Vein endothelial cell (primary cell): ENCODE data around the gene OR51A2. TPM values are rescaled to one million over a fixed set of nuclear protein-coding genes. Genes with fewer than 3 reads are reported as not detected.

Experiments used
- total RNA-seq: library from RNA; depleted of rRNA; stranded (reverse); fragments of >200 nt; gene quantifications from 2 replicates; pipeline ENCODE4 v1.2.3, GENCODE V29; 2012

Gene OR51A2, protein sequence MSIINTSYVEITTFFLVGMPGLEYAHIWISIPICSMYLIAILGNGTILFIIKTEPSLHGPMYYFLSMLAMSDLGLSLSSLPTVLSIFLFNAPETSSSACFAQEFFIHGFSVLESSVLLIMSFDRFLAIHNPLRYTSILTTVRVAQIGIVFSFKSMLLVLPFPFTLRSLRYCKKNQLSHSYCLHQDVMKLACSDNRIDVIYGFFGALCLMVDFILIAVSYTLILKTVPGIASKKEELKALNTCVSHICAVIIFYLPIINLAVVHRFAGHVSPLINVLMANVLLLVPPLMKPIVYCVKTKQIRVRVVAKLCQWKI
- not detected in 2 replicates for total RNA-seq

DNA sequence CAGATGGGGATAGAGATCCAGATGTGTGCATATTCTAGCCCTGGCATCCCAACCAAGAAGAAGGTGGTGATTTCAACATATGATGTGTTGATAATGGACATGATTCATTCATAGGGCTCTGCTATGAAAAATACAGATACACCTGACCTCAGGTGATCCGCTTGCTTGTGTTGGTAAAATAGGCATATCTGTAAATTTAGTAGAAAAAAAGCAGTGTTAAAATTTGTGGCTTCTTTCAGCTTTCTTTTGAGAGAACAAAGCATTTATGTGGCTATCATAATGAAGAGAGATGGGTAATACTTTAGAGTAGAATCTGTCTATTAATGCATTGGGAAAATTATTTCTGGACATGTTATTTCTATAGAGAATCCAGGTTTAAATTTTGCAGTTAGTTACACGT lies at the start of gene OR51A2:
Gene OR51A2, minus strand, starts transcription at position 101 of the 400 bp plus-strand sequence. Its CDS starts 0 bp downstream, at position 101.

DNA sequence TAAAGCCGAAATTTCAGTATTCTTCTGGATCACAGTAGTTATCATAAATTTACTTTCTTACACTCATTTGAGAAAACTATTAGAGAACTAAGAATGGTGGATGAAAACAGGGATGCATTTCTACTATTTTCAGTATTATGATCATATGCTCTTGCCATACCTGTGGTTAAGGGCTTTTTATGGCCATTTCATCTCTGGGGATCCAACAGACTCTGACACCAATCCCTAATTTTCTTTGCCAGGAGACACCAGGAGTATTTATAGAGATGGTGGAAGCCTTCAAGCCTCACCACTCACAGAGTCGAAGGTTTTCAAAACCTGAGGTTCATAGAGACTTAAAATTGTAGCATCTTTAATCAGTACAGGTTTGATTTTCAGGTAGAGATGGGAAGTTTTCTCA lies 39.0 kb upstream of the OR51A2 start, which contains the start of gene OR51L1:
Gene OR51L1, plus strand, starts transcription at position 301 of the 400 bp plus-strand sequence. CDS start 4,132 bp downstream, outside the sequence.

DNA sequence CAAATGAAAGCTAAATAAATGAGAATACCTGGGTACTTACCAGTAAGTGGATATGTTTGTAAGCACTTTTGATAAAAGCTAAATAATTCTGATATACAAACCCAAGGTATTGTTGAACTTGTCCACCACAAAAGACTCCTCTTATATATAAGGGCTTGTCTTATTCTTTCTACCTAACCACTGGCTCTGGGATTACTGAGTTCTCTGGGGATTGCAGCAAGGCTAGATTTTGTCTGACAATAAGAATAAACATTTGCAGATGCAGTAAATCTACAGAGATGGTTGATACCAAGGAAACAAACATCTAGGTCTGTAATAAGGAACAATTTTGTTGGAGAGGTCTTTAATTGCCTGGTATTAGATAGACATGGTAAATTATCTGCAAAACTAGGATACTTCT lies 8.0 kb downstream of the OR51A2 start, which contains the start of gene OR51A4:
Gene OR51A4, minus strand, starts transcription at position 101 of the 400 bp plus-strand sequence. CDS start 505 bp downstream, outside the sequence.

GRCh38 chr11:4924239-4924638 lies 31.3 kb downstream of the OR51A2 start, which contains the start of gene OR51G1:
Gene OR51G1, minus strand, starts transcription at chr11:4924339. Its CDS starts 0 bp downstream, at chr11:4924339.

GRCh38 chr11:4919250-4919649 lies 36.3 kb downstream of the OR51A2 start, which contains the start of gene OR51G2:
Gene OR51G2, minus strand, starts transcription at chr11:4919350. Its CDS starts 3,687 bp downstream, at chr11:4915663.

Other genes with a start within 250 kb of the OR51A2 start
- not detected in 2 replicates for gene OR51F1, start 185.8 kb downstream of the OR51A2 start, total RNA-seq
- not detected in 2 replicates for gene OR52R1, start 151.3 kb downstream of the OR51A2 start, total RNA-seq
- gene OR51F2, start 134.4 kb downstream of the OR51A2 start, total RNA-seq, result not detected in 2 replicates
- gene OR51S1, start 106.5 kb downstream of the OR51A2 start, total RNA-seq, result not detected in 2 replicates
- not detected in 2 replicates for gene OR51T1, start 73.8 kb downstream of the OR51A2 start, total RNA-seq
- not detected in 2 replicates for gene OR51A7, start 51.9 kb downstream of the OR51A2 start, total RNA-seq
- not detected in 2 replicates for gene OR51G2, start 36.4 kb downstream of the OR51A2 start, total RNA-seq
- not detected in 2 replicates for gene OR51G1, start 31.4 kb downstream of the OR51A2 start, total RNA-seq
- not detected in 2 replicates for gene OR51A4, start 8.1 kb downstream of the OR51A2 start, total RNA-seq
- not detected in 2 replicates for gene OR51L1, start 39.1 kb upstream of the OR51A2 start, total RNA-seq
- gene OR52J3, start 90.8 kb upstream of the OR51A2 start, total RNA-seq, result not detected in 2 replicates
- gene OR52E2, start 103.9 kb upstream of the OR51A2 start, total RNA-seq, result not detected in 2 replicates
- gene OR52E1, start 113.9 kb upstream of the OR51A2 start, total RNA-seq, result not detected in 2 replicates
- not detected in 2 replicates for gene OR52A5, start 182.6 kb upstream of the OR51A2 start, total RNA-seq
- not detected in 2 replicates for gene OR52A1, start 199.0 kb upstream of the OR51A2 start, total RNA-seq
- gene OR51V1, start 245.0 kb upstream of the OR51A2 start, total RNA-seq, result not detected in 2 replicates